Measurements from ENCODE around the gene TBRG1. TPM values are rescaled to one million over a fixed set of nuclear protein-coding genes. Genes with fewer than 3 reads are reported as not detected.

The TBRG1 gene
- total and polyA plus RNA-seq, 4 donors: 13.4 to 32.4 (median 16.5) TPM

GRCh38 chr11:124608147-124608546, 14.5 kb upstream of the TBRG1 start:
- Histone ChIP-seq H3K9me3 (ENCODE audit: control insufficient read depth in 4 of 4, low read length in 3 of 4) (no peaks in the 10 kb centered on the region), H3K27ac (ENCODE audit: low read depth in 1 of 2, low read length in 2 of 2) (no peak overlapping the region), H3K36me3 (ENCODE audit: control insufficient read depth in 4 of 4, insufficient read depth in 3 of 4, low read depth in 1 of 4, low read length in 3 of 4) (no peaks in the 10 kb centered on the region), H3K4me3 (ENCODE audit: low read depth in 1 of 3, low read length in 3 of 3) (no peak overlapping the region), H3K9ac (ENCODE audit: low read depth in 1 of 2, low read length in 2 of 2) (no peak overlapping the region), H3K27me3 (ENCODE audit: control insufficient read depth in 4 of 4, insufficient read depth in 4 of 4, low read length in 3 of 4) (no peaks in the 10 kb centered on the region), H3K4me1 (ENCODE audit: control insufficient read depth in 4 of 4, insufficient read depth in 4 of 4, low read length in 3 of 4) (no peaks in the 10 kb centered on the region)
- DNase-seq (ENCODE audit: low spot score): no peak
- TF ChIP-seq CTCF (IDR thresholded peaks at IDR 0.05; ENCODE audit: low read depth, low read length, missing input control) (no peak), MAX (IDR thresholded peaks at IDR 0.05) (no peak), FOXA1 (IDR thresholded peaks at IDR 0.05) (no peak), JUND (IDR thresholded peaks at IDR 0.05) (no peak), ATF3 (IDR thresholded peaks at IDR 0.05) (no peak), RAD21 (IDR thresholded peaks at IDR 0.05) (no peak), EGR1 (IDR thresholded peaks at IDR 0.05; ENCODE audit: low read depth in 2 of 2) (no peak), YY1 (IDR thresholded peaks at IDR 0.05) (no peak), REST (IDR thresholded peaks at IDR 0.05) (no peak), ZBTB33 (IDR thresholded peaks at IDR 0.05) (no peak), HNF4A (conservative IDR thresholded peaks at IDR 0.05) (no peak), FOXA2 (IDR thresholded peaks at IDR 0.05) (no peak), SP1 (IDR thresholded peaks at IDR 0.05) (no peak)

GRCh38 chr11:124610295-124610694, 12.4 kb upstream of the TBRG1 start:
- Histone ChIP-seq H3K4me3 (ENCODE audit: low read depth in 1 of 3, low read length in 3 of 3) (no peak overlapping the region), H3K9ac (ENCODE audit: low read depth in 1 of 2, low read length in 2 of 2) (no peak overlapping the region), H3K4me1 (ENCODE audit: control insufficient read depth in 4 of 4, insufficient read depth in 4 of 4, low read length in 3 of 4) (no peaks in the 10 kb centered on the region), H3K27ac (ENCODE audit: low read depth in 1 of 2, low read length in 2 of 2) (no peak overlapping the region), H3K9me3 (ENCODE audit: control insufficient read depth in 4 of 4, low read length in 3 of 4) (no peaks in the 10 kb centered on the region), H3K27me3 (ENCODE audit: control insufficient read depth in 4 of 4, insufficient read depth in 4 of 4, low read length in 3 of 4) (no peaks in the 10 kb centered on the region), H3K36me3 (ENCODE audit: control insufficient read depth in 4 of 4, insufficient read depth in 3 of 4, low read depth in 1 of 4, low read length in 3 of 4) (no peaks in the 10 kb centered on the region)
- WGBS: 94% methylated on average over 2 of the region's 2 CpGs
- no peak for DNase-seq (ENCODE audit: low spot score)
- TF ChIP-seq GABPA (IDR thresholded peaks at IDR 0.05 in 1 of 2, conservative IDR thresholded peaks at IDR 0.05 in 1 of 2) (no peak), EGR1 (IDR thresholded peaks at IDR 0.05; ENCODE audit: low read depth in 2 of 2) (no peak), HNF4G (IDR thresholded peaks at IDR 0.05) (no peak), ATF3 (IDR thresholded peaks at IDR 0.05) (no peak), SP1 (IDR thresholded peaks at IDR 0.05) (no peak), FOXA2 (IDR thresholded peaks at IDR 0.05) (no peak)
